GM10266 (cell line): ENCODE results near the gene PKM.

Experiments used
- DNase-seq: peaks from one replicate; pipeline ENCODE4 v3.0.0; 2012; ENCODE audit errors: extremely low spot score
- TF ChIP-seq, protein P1 (sequence below): IDR thresholded peaks from 2 replicates; pipeline ENCODE4 v1.5.1; 2012; ENCODE audit warnings: mild to moderate bottlenecking, low read depth; ENCODE audit not compliant: control insufficient read depth, insufficient read depth; ENCODE audit errors: missing control alignments

Gene PKM

DNA sequence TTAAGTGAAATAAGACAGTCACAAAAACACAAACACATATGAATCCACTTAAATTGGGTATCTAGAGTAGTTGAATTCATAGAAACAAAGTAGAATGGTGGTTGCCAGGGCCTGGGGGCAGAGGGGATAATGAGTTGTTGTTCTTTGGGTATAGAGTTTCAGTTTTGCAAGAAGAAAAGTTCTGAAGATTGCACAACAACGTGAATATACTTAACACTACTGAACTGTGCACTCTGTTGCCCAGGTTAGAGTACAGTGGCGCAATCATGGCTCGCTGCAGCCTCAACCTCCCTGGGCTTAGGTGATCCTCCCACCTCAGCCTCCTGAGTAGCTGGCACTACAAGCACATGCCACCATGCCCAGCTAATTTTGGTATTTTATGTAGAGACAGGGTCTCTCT, 48.3 kb downstream of the PKM start:
- no peak for DNase-seq
- TF ChIP-seq, protein P1, sequence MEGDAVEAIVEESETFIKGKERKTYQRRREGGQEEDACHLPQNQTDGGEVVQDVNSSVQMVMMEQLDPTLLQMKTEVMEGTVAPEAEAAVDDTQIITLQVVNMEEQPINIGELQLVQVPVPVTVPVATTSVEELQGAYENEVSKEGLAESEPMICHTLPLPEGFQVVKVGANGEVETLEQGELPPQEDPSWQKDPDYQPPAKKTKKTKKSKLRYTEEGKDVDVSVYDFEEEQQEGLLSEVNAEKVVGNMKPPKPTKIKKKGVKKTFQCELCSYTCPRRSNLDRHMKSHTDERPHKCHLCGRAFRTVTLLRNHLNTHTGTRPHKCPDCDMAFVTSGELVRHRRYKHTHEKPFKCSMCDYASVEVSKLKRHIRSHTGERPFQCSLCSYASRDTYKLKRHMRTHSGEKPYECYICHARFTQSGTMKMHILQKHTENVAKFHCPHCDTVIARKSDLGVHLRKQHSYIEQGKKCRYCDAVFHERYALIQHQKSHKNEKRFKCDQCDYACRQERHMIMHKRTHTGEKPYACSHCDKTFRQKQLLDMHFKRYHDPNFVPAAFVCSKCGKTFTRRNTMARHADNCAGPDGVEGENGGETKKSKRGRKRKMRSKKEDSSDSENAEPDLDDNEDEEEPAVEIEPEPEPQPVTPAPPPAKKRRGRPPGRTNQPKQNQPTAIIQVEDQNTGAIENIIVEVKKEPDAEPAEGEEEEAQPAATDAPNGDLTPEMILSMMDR: no peak

DNA sequence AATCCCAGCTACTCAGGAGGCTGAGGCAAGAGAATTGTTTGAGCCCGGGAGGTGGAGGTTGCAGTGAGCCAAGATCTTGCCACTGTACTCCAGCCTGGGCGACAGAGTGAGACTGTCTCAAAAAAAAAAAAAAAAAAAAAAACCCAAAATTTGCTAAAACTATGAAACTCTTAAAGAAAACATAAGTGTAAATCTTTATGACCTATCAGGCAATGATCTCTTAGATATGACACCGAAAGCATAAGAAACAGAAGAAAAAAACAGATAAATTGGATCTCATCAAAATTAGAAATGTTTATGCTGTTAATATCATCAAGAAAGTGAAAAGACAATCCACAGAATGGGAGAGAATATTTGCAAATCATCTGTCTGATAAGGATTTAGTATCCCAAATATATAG, 48.7 kb downstream of the PKM start:
- TF ChIP-seq, protein P1: no peak
- no peak for DNase-seq

DNA sequence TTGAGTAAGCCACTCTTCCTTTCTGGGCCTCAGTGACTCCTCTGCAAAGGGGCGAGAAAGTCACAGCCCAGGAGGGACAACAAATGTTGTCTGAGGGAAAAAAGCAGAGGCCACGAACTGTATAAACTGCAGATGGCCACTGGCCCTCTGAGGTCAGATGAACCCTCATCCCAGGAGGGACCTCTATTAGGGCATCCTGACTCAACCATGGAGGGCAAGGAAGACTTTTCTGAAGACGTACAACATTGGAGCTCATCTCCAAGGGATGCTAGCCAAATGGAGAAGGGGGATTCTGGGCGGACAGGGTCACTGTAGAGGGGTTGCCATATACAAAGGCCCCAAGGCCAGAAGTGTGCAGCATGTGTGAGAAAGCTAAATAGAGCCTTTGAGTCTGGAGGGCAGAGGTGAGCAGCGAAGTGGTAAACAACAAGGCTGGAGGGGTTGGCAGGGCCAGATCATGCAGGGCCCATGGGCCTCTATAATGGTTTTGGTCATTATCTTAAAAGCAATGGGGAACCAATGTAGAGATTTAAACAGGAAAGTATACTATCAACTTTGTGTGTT, 50.1 kb downstream of the PKM start:
- TF ChIP-seq, protein P1: no peak

DNA sequence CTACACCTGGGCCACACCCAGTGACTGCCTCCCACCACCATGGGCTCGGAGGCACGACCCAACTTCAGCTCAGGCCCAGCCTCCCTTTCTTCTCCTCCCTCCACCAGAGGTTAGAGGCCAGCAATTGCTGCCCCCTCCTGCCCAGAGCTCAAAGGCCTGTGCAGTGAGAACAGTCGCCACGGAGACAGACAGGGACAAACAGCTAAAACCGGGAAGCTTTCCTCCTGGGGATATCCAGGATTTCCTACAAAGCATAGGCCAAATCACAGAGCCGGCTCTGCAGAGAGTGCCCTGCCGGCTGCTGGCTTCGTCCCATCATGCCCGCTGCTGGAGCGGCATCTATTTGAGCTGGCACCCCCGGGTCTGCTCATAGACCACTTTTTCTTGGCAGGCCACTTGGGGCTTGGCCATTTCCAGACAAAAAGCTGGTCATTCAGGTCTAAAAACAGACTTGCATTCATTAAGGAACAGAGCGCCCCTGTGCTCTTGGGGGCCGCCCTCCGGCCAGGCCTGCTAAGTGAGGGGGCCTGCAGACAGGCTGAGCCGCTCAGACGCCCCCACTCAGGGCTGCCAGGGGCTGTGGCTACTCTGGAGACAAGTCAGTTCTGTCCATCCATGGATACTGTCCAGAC, 50.9 kb downstream of the PKM start:
- DNase-seq: no peak
- TF ChIP-seq, protein P1: no peak

More for the DNA sequence above, 50.1 kb downstream of the PKM start:
- no peak for DNase-seq

DNA sequence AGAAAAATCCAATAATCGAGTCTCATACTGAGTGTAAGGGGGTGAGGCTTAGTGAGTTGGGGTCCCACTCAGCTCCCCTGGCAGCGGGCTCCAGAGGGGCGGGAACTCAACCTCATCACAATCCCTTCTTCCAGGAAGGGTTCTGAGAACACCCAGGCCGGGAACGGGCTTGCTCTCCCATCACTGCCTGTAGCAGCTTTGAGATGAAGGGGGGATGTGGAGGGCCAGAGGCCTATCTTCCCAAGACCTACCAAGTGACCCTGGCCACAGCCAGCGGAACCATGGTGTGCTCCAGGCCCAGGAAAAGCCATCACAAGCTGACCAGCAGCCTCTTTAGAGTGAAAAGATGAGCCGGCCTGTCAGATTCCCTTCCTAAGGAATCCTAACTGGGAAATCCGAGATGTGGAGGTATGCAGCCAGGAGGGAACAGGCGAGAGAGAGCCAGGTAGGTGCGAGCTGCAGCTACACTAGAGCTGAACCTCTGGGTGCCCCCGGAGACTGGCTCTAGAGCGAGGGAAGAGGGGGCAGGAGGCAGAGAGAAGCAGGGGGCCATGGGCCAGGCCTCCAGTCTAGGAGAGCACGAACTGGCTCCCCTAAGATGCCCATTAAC, 51.9 kb downstream of the PKM start:
- TF ChIP-seq, protein P1: no peak
- DNase-seq: no peak

DNA sequence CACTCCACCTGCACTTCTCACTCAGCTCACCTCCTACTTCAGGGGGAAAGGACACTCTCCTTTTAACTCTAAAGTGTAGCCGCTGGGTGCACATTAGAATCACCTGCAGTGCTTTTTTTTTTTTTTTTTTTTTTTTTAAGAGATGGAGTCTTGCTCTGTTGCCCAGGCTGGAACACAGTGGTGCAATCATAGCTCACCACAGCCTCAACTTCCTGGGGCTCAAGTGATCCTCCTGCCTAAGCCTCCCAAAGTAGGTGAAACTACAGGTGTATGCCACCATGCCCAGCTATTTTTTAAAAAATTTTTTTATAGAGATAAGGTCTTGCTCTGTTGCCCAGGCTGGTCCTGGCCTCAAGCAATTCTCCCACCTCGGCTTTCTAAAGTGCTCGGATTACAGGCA, 54.2 kb downstream of the PKM start:
- DNase-seq: no peak
- TF ChIP-seq, protein P1: no peak

DNA sequence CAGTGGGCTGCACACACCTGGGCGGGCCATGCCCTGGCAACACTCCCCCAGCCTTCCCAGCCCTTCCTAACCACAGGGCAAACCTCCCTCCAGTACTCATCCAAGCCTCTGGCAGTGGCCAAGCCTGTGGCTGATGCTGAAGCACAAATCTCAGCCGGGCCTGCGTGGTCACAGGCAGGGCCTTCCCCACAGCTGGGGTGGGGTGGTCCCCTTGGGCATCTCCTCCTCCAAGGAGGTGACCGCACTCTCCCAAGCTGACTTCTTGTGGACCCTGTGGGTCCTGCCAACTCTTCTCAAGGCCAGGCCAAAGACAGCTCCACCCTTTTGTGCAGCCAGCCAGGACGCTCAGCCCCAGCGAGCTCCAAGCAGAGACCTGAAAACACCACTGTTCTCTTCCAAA, 54.8 kb downstream of the PKM start:
- DNase-seq: no peak
- TF ChIP-seq, protein P1: no peak
